Measurements from ENCODE around the gene NLRP7.

DNA sequence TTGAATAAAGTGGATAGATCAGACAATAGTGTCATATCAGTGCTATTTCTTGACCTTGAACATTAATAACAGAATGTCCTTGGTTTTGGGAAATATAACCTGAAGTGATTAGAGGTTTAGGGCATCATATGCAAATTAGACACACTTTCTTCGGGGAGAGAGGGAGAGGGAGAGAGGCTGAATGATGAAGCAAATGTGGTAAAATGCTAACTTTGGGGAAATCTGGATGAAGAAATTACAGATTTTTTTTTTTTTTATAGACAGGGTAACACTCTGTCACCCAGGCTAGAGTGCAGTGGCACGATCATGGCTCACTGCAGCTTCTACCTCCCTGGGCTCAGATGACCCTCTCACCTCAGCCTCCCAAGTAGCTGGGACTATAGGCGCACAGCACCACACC lies 45.3 kb downstream of the NLRP7 start:
- TF ChIP-seq, protein P1, sequence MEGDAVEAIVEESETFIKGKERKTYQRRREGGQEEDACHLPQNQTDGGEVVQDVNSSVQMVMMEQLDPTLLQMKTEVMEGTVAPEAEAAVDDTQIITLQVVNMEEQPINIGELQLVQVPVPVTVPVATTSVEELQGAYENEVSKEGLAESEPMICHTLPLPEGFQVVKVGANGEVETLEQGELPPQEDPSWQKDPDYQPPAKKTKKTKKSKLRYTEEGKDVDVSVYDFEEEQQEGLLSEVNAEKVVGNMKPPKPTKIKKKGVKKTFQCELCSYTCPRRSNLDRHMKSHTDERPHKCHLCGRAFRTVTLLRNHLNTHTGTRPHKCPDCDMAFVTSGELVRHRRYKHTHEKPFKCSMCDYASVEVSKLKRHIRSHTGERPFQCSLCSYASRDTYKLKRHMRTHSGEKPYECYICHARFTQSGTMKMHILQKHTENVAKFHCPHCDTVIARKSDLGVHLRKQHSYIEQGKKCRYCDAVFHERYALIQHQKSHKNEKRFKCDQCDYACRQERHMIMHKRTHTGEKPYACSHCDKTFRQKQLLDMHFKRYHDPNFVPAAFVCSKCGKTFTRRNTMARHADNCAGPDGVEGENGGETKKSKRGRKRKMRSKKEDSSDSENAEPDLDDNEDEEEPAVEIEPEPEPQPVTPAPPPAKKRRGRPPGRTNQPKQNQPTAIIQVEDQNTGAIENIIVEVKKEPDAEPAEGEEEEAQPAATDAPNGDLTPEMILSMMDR (IDR thresholded peaks at IDR 0.05) = no peak
- TF ChIP-seq EZH2 (IDR thresholded peaks at IDR 0.05; ENCODE audit: borderline replicate concordance, insufficient read depth, low read depth, low read length, poor library complexity, severe bottlenecking) = no peak
